ENCODE measurements around the gene DBX1.

DNA sequence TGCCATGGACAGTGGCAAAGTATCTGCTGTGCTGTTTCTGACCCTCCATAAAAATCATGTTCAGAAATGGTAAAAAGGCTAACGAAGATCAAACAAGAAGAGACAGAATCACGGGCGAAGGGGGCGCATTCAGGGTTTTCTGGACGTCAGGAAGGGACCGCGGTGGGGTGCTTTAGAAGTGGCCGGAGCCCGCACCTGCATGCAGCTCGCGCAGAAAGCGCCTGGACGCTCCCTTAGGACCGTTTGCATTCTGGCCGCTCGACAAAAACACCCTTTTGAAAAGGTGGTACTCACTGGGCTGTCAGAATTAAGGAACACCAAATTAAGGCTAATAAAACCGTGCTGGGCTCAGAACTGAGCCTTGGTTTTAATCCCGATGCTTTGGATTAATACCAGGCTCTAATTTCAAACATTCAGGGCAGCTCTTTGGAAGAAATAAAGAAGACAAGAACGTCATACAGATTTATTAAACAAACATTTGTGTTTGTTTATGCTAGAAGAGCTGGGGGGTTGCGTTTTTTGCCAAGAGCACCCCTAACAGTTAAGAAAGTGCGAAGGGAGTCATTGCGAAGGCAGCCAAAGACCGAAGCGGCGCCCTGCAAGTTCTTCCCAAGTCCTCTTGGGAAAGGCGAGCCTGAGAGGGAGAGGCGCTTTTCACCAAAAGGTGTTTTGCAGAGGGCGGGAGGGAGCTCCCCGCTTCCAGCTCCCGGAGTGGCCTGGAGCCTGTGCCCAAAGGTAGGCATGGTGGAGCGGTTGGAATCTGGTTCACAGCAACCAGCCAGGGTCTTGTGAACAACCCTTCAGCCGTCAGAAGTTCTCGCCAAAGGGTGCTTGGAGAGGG is 47.7 kb upstream of the DBX1 start:
- TF ChIP-seq, protein P1, sequence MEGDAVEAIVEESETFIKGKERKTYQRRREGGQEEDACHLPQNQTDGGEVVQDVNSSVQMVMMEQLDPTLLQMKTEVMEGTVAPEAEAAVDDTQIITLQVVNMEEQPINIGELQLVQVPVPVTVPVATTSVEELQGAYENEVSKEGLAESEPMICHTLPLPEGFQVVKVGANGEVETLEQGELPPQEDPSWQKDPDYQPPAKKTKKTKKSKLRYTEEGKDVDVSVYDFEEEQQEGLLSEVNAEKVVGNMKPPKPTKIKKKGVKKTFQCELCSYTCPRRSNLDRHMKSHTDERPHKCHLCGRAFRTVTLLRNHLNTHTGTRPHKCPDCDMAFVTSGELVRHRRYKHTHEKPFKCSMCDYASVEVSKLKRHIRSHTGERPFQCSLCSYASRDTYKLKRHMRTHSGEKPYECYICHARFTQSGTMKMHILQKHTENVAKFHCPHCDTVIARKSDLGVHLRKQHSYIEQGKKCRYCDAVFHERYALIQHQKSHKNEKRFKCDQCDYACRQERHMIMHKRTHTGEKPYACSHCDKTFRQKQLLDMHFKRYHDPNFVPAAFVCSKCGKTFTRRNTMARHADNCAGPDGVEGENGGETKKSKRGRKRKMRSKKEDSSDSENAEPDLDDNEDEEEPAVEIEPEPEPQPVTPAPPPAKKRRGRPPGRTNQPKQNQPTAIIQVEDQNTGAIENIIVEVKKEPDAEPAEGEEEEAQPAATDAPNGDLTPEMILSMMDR (IDR thresholded peaks at IDR 0.05), result no peak
- no peak for TF ChIP-seq POLR2AphosphoS5 (IDR thresholded peaks at IDR 0.05)

All from suprapubic skin (tissue), 3 donors.